HG03442 (cell line): ENCODE data around the gene ADGRD1.
"Not testable (repeated sequence)": the region's sequence is repeated elsewhere in the genome, so short reads cannot be mapped to it uniquely, and the experiment has no call there.

Experiments
- ATAC-seq: cut with Tn5 transposase; IDR thresholded peaks from one replicate; pipeline ENCODE4 v1.9.1; 2021; ENCODE audit warnings: mild to moderate bottlenecking, moderate library complexity; ENCODE audit not compliant: unreplicated experiment

The ADGRD1 gene

DNA sequence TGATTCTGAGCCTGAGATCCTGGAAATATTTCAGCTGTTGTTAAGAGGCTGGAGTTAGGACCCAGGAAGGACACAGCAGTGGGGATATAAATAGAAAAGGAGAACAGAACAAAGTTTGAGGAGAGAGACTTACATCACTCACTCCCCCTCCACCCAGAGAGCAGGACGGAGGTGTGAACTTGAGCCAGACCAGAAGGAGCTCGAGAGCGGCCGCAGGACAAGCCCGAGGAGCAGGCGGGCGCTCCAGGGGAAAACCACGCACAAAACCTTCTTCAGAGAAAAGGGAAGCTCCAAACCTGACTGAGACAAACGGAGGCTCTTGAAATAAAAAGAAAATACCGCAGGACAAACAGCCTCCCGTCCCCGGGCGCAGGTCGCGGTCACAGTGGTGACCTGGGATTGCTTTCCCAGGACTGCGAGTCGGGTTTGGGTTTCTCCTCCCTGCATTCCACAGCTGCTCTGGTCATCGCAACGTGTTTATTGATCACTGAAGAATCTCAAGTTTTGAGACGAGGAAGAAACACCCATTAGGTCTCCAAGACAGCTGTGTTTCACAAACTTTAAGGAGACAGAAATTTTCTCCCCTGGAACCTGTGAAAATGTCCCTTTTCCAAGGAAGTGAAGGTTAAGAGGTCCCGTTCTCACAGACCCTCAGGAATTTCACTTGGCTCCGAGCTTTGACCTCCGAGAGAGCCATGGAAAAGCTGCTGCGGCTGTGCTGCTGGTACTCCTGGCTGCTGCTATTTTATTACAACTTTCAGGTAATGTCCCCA is at the start of gene ADGRD1:
Gene ADGRD1 (plus strand): TSS at position 137 of the 773 bp plus-strand sequence. CDS start 559 bp downstream, at position 696.
- no peak for ATAC-seq

DNA sequence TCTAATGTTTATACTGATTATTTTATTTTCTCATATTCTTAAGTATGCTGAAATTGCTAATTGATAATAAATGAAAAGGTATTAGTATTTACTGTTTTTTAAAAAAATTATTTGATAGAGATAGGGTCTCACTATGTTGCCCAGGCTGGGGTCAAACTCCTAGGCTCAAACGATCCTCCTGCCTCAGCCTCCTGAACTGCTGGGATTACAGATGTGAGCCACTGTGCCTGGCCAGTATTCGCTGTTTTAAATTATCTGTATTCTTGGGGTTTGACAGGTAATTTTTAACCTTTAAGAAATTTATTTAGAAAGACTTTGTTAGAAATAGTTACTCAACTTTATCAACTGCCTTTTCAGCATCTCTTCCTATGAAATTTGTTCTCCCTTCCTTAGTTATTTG is 49.6 kb upstream of the ADGRD1 start:
- ATAC-seq: no peak

DNA sequence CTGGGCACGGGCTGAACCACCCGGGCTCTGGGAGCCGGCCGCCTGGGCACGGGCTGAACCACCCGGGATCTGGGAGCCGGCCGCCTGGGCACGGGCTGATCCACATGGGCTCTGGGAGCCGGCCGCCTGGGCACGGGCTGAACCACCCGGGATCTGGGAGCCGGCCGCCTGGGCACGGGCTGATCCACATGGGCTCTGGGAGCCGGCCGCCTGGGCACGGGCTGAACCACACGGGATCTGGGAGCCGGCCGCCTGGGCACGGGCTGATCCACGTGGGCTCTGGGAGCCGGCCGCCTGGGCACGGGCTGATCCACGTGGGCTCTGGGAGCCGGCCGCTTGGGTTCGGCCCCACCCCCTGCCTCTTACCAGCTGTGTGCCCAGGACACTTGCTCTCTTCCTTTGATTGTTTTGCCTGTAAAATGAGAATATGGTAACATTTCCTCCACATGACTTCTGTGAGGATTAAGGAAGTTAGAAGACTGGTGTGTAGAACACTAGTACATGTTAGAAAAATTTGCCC is 48.7 kb upstream of the ADGRD1 start:
- ATAC-seq: not testable (repeated sequence)

DNA sequence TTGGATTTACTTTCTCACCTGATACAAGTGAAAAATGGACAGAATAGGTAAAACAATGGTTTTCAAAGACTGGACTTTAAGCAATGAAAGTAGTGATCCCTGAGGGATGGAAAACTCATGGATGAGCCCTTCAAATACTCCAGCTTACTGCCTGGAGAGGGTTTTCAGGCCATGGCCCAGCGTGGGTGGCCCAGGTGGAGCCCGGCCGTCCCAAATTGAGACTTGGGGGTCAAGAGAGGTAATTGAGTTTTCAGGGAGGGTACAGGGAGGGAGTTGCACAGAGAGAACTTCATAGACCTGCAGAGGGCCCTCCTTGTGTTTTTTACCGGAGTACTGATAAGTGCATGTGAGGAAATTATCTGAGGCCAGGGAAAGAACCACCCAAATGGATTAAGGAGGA is 44.6 kb upstream of the ADGRD1 start:
- no peak for ATAC-seq

DNA sequence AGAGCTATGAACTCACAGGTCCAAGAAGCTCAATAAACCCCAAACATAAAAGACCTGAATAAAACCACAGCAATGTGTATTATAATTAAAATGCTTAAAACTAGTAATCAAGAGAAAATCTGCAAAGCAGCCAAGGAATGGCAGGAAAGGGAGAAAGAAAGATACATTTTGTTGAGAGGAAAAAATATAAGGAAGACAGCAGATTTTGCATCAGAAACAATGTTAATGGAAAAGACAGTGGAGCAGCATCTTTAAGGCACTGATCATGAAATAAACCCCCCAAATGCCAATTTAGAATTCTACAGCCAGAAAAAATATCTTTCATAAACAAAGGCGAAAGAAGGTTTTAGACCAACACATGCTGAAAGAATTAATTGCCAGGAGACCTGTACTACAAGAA is 42.5 kb upstream of the ADGRD1 start:
- no peak for ATAC-seq

DNA sequence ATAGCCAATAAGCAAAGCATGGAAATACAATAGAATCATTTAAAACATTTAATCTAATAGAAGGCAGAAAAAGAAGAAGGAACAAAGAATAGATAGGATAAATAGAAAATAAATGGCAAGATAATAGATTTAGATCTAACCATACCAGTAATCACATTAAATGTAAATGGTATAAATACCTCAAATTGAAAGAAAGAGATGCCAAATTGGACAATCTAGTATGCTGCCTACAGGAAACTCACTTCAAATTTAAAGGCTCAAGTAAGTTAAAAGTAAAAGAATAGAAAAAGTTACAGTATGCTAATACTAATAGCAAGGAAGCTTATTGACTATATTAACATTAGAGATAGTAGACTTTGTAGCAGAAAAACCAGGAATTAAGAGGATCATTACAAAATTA is 41.8 kb upstream of the ADGRD1 start:
- ATAC-seq: no peak

DNA sequence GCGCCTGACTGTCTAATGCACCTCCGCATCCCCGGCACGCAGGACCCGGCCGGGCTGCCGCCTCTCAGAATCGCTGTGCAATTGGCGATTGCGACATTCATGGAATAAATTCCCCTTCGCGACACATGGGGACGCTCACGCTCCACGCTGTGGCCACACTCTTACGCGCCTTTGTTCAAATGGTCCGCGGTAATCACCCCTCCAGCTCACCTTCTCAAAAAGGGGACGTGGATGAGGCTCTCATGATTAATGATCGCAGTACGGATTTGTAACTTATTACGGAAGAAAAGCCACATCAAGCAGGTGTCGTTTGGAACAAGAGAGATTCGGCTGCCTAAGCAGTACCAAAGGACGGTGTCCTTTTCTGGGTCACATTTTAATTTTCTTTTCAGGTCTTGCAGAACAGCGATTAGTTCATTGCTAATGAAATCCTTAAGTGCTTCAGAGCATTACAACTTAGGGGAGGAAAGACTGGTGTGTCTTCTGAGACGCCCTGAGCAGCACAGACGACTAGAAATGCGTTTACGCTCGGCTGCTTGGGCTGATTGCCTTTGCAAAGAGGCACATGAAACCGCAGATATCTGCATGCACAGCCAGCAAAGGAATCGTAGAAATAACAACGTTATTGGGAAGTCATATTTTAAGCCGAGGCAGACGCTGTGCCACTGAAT is 37.3 kb upstream of the ADGRD1 start:
- no peak for ATAC-seq

DNA sequence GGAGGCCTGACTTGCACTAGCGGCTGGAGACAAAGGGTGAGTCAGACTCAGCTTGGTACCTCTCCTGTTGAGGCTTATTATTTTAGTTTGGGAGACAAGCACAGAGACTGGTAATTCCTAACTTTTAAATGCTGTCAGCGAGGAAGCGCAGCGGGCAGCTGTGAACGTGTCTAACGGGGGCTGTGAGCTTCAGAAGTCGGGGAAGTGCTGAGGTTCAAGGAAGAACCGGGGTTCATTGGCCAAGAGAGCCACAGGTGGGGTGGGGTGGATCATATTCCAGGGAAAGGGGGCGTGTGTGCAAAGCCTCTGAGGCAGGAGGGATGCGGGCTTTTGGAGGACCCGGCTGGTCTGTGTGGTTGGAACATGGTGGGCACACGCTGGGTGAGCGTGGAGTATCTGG is 36.1 kb upstream of the ADGRD1 start:
- ATAC-seq: no peak

DNA sequence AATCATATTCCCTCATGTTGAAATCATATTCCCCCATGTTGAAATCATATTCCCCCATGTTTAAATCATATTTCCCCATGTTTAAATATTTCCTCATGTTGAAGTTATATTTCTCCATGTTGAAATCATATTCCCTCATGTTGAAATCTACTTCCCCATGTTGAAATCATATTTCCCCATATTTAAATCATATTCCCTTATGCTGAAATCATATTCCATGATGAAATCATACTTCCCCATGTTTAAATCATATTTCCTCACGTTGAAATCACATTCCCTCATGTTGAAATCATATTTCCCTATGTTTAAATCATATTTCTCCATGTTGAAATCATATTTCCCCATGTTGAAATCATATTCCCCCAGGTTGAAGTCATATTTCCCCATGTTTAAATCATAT is 34.6 kb upstream of the ADGRD1 start:
- no peak for ATAC-seq

DNA sequence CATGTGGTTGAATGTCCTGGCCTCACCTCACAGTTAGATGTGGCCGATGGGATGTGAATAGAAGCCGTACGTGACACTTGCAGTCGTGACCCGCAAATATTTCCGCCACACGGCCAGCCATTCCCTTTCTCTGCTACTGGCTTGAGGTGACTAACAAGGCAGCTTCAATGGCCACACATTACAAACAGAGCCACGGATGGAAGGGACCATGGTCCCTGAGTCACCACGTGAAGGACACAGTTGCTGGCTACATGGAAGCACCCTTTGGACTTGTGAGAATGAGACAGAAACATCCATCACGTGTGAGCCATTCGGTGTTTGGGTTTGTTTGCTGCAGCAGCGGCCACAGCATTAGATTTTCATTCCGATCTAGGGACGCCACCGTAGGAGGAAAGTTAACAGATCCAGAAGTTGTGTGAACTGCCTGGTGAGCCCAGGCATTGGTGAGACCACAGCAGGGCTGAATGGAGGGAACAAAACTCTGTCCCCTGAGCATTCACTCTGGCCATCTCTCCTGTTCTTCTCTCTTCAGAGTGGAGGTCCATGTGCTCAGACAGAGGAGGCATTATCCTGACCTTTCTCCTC is 33.5 kb upstream of the ADGRD1 start:
- no peak for ATAC-seq

DNA sequence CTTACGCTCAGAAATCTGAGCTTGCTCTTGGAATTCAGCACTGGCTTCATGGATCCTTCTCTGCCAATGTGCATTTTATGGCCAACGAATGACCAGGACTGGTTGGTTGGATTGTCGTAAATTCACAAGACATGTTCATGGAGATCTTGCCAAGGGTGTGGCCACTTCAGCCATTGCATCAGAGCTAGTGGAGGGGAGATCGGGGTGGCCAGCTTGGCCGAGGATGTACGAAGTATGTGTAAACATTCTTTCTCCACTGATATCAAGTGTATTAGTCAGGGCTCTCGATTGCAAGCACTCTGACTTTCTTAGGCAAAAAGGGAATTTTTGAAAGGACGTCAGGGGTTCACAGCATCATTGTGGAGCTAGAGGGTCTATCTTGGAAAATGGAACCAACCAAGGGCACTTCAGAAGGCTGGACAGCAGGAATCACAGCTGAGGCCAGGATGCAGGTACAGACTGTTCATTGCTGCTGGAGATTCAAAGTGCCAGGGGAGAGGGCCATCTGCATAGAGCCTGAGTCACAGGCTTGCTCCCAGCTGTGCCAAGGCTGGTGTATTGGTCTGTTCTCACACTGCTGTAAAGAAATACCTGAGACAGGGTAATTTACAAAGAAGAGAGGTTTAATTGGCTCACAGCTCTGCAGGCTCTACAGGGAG is 32.9 kb upstream of the ADGRD1 start:
- no peak for ATAC-seq

DNA sequence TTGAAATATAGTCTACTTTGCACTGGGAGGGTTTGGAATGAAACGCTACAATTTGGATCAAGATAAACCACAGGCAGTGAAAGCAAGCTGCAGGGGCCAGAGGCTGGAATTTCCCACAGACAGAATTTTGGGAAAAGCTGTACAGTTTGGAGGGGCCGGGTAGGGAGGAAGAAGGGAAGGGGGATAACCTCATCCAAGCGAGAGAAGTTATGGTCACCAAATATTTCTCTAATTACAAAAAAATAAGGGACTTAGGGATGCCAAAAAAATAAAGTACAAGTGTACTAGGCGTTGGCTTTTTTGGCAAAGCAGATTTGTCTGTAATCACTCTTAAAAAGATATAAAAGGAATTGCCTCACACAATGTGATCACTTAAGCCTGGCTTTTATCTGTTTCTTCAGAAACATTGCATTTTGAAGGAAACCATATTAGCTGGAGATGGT is 31.2 kb upstream of the ADGRD1 start:
- no peak for ATAC-seq

DNA sequence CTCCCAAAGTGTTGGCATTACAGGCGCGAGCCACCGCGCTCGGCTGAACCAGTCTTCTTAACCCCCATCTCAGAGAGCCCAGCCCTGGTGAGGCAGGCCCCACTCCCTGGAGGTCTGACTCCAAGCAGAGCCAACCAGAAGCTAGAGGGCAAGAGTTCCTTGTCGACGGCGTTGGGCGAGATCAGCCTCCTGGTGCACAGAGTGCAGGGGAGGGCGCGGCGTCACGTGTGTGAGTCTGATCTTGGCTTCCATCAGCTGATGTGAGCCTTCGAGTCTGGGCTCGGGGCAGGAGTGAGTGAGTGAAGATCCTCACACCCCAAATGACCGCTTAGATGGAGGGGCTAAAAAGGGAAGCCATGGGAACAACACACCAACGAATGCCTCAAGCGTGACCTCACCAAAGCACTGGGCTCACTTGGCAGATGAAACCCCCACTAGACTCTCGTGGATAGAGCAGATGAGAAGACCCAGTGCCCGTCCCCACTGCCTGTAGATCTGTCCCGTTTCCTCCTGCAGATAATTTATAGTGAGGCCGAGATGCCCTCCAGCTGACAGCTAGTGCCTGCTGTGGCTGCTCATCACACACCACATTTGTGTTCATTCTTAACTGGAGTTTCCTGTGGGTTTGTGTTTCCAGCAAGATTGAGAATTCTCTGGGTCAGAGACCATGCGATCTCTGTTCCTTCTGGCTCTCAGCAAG is 28.6 kb upstream of the ADGRD1 start:
- no peak for ATAC-seq

DNA sequence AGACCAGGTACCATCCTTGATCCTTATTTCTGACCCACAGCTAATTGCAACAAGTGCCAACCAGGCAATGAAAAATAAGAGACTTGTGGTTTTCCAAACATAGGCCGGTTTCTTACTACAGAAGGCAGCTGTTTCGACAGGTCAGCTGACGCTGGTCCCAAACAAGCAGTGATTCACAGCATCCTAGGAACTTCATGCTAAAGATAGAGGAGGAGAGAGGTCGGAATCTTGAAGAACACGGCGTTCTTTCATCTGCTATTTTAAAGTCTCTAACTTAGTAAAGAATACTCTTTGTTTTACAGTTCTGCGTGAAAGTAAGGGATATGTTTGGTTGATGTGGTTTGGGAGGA is 28.1 kb upstream of the ADGRD1 start:
- ATAC-seq: no peak

DNA sequence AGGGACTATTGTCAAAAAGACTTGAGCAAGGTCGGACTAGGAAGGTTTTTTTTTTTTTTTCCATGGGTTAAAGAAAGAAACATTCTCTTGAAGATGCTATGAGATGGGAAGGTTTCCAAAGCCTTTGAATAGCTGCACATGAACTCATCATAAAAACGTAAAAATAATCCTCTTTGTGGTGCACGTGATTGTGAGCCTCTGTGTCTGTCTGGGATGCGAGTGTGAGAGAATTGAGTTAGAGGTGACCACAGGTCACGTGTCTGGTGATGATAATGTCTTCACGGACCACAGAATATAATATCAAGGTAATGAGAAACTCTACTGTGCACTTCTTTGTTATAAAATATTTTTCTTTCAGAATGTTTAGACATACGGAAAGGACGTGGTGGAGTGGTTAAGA is 24.3 kb upstream of the ADGRD1 start:
- ATAC-seq: no peak

DNA sequence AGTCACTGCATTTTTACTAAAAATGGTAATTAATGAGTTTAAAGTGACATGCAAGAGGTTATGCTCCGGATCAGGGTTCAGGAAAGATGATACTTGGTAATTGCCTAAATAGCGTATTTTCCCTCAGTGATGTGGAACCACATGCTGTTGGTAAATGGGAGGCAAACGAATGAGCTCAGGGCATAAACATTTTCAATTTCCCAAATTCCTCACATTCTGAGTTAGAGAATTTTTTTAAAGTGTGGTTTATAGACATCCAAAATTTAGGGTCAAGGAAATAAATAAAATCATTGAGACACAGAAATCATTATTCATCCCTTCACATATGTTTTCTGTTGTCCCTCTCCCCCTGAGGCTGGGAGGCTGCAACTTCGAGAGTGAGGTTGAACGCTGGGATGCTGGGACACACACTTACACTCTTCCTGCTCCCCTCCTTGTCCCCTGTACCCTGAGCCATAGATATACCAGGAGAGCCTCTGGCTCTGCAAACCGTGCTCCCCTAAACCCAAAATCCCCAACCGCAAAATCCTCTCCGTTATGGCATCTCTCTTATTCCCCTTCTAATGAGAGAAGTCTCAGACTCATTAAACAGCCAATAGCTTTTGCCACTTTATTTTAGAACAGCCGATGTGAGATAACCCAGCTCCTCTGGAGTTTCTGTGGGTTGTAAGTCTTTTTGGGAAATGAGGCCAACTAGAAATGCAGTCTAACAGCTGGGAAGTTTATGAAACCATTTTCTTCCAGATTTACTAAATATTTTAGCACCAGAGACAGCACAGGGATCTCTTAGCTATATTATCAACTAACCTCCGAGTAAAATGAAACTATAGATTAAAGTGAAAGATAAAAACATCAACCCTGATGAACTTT is 21.4 kb upstream of the ADGRD1 start:
- ATAC-seq: no peak

DNA sequence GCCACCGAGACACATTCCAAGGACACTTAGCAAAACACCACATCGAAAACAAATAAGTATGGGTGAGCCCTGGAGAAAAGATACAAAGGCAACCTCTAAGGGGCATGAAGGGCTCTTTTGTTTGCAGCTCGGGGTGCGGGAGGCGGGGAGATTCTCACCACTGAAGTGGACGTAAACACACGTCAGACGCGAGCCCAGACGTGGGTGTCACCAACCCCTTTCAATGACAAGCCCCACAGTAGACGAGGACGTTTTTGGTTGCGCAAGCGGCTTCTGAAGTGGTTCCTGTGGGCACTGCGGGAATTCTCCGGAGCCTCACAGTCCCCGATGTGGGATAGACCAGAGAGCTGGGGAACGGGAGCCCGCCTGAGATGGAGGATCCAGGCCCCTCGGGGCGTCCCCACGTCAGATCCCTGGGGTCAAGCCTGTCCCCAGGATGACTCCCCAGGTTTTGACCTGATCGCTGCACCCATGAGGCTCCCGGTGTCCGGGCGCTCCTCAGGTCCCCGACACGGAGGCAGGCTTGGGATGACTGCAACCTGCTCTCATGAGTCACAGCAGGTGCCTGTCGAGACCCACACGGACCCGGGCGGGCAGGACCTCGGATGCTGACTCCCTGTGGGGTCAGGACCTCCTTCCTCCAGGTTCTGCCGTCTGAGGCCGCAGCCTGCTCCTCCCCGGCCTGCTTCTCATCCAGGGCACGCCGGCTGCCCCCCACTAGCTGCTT is 20.3 kb upstream of the ADGRD1 start:
- ATAC-seq: no peak

DNA sequence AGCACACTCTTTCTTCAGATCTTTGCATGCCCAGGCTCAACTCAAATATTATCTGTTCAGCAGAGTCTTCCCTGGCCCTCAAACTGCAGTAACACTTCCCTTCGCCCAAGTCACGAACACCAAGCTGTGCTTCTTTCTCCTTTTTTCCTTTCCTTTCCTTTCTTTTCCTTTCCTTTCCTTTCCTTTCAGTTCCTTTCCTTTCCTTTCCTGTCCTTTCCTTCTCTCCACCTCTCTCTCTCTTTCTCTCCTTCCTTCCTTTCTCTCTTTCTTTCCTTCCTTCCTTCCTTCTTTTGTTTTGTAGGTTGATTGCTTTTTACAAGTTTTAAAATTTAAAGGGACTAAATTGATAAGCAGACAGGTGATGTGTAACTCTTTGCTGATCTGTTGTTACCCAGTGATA is 19.0 kb upstream of the ADGRD1 start:
- no peak for ATAC-seq

DNA sequence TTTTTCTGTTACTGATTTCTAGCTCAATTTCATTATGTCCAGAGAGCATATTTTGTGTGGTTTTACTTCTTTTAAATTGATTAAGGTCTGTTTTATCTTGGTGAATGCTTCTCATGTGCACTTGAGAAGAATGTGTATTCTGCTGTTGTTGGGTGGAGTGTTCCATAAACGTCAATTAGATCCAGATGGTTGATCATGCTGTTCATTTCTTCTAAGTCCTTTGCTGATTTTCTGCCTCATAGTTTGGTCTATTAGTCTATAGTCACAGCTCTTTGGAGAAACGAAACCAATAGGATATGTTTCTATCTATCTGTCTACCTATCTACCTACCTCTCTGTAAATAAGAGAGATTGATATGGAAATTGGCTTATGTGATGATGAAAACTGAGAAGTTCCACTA is 17.1 kb upstream of the ADGRD1 start:
- no peak for ATAC-seq
